HG03045 (cell line): ENCODE data around the gene ST7.

Source experiments
- ATAC-seq: cut with Tn5 transposase; IDR thresholded peaks from one replicate; pipeline ENCODE4 v1.9.1; 2021; ENCODE audit warnings: mild to moderate bottlenecking, moderate library complexity; ENCODE audit not compliant: unreplicated experiment

Gene ST7

DNA sequence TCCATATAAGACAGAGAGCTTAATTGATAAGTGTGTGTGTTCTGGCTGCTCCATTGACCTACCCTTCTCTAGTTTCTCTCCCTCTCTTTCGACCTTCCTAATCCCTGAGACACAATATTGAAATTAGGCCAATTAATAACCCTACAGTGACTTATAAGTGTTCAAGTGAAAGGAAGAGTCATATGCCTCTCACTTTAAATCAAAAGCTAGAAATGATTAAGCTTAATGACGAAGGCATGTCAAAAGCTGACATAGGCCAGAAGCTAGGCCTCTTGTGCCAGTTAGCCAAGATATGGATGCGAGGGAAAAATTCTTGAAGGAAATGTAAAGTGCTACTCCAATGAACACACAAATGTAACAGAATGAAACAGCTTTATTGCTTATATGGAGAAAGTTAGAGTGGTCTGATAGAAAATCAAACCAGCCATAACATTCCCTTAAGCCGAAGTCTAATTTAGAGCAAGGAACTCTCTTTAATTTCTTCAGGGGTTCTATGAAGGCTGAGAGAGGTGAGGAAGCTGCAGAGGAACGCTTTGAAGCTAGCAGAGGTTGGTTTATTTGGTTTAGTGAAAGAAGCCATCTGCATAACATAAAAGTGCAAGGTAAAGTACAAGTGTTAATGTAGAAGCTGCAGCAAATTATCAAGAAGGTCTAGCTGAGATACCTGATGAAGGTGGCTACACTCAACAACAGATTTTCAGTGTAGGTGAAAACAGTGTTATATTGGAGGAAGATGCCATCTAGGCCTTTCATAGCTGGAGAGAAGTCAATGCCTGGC lies 53.8 kb downstream of the ST7 start:
- no peak for ATAC-seq

DNA sequence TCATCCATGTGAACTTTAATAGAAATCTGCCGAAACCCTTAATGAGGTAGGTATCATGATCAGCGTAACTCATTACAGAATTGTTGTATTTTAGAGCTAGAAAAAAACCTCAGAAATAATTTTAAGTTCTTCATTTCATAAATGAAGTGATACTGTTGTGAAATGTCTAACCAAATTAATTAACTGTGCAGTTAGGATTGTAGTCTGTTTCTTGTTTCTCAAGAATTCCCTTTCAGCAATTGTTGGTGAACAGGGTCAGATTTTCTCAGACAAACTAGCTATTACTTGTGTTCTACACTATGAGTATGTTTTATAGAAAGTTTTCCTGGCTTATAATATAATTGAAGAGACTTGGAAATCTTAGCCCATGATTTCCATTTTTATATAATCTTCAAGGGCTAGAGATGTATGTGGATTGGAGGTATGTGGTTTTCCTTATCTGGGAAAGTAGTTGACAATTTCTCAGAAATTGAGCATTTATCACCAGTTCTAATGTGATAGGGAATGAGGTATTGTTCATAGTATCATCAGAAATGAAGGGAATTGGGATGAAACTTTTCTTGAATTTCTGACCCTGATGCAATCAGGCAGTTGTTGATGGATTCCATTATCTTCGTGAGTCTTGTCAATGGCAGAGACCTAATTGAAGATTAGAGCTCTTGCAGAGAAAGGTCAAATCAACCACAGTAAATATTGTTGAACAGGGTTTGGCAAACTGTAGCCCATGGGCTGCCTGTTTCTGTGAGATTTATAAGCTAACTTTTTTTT lies 55.0 kb downstream of the ST7 start:
- ATAC-seq, result no peak

- no peak for ATAC-seq
These were observed 55.7 kb downstream of the ST7 start for GRCh38 chr7:117008886-117009531.

DNA sequence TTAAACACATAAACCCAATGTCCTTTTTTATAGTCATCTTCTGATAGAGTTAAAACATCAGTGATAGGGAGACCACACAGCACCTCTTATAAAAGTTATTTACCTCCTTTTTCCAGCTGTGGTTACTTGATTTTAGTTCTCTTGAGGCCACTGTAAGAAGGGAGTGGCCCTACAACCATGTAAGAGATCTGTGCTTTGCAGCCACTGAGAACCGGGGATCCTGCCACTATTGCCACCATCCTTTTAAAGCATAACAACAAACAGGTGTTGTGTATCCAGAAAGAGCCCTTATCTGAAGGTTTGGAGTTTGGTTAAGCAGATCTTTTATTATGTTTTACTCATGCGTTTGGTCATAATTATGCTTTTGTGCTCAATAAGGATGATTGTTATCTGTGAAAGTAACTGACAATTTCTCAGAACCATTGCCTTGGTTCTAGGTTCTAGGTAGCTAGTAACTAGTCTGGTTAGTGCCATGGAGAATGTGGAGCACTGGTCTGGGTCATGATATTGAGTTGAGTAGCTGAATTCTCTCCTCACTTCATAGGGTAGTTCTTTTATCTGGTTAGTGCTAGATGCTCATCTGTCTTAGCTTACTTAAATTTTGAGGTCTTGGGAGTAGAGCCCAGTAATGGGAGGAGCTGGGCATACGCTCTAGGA lies 56.5 kb downstream of the ST7 start:
- ATAC-seq, result no peak

DNA sequence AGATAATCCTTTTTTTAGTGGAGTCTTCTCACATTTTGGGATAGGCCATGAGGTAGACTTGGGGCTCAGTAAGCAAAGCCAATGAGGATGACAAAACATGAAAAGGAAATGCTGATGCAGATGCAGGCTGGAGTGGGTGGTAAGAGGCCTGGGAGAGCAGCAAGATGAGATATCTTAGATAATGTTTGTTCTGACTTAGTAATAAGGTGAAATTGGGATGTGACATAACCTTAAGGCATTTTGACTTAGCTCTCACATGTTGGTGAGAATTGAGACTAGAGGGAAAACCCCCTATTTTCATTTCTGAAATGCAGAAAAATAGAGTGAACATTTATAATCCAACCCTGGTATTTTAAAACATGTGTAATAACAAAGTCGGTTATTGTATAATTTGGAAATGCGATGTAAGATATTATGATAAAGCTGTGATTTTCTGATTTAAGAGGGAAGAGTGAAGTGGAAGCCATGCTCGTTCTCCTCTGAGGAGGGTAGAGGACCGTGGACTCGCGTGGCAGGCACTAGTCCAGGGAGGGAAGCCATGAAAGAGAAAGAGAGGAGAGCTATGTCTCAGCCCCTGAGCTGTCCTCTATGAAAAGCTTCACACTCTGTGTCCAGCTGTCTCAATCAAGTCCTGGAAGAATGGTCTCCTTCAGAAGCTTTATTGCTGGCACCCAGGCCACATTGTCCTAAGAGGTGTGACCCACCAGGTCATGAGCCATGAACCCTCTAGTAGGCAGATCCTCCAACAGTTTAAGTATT lies 57.3 kb downstream of the ST7 start:
- ATAC-seq, result peak; percentile 48

DNA sequence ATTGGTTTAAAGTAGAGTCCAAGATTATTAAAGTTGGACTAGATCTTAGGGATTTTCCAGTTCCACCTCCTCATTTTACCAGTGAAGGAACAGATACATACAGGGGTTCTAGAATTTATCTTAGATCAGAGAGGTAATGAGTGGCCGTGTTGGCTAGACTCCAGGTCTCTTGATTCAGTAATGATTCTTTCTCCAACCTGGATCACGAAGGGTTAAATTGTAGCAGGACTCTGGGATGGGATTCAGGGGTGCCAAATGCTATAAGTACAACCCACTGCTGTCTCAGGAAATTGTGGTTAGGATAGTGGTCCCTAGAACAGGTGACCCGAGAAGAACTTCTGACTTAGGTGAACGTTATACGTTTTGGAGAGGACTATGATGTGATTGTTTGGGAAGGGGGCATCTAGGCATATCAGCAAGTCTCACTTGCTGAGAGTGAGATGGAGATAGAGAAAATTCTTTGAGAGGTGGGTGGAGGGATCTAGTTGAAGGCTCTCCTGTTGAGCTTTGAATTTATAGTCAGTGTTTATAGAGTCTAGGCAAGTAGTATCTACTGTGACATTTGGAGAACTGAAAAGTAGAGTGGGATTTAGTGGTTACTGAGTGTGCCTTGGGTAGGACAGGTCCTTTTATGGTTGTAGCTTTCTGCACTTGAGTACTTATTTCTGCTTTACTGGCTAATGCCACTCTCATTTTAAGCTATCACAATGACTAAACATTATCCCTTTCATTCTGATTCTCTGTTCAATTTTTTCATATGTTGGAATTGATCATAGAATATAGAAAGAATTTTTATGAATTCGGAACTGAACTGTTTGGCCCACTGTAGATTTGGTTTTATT lies 58.3 kb downstream of the ST7 start:
- peak; percentile 80 for ATAC-seq

GRCh38 chr7:117012284-117012683 lies 59.0 kb downstream of the ST7 start:
- ATAC-seq, result peak; percentile 2

- ATAC-seq, result no peak
These were observed 59.4 kb downstream of the ST7 start for GRCh38 chr7:117012696-117013095.

- ATAC-seq, result no peak
These were observed 60.9 kb downstream of the ST7 start for GRCh38 chr7:117014099-117014656.

DNA sequence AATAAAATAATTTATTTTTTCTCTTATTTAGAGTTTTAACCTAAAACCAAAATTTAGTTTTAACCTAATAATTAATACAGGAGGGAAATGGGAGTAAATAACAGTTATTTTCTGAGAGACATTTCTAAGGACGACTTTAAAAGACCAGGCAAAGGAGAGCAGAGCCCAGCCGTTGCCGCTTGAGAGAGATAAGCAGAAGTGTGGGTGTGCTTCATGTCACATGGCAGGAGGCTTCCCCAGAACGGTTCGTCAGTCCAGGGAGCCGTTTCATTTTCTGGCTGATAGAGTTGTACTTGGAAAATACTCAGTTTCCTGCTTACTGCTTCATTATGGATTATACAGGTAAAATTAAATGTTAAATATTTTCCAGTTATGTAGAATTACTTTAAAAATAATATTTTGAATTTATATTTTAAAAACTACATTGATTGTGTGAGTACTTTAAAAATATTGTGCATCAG lies 61.4 kb downstream of the ST7 start:
- peak; percentile 38 for ATAC-seq

- ATAC-seq, result no peak
These were observed 62.2 kb downstream of the ST7 start for GRCh38 chr7:117015258-117016184.

DNA sequence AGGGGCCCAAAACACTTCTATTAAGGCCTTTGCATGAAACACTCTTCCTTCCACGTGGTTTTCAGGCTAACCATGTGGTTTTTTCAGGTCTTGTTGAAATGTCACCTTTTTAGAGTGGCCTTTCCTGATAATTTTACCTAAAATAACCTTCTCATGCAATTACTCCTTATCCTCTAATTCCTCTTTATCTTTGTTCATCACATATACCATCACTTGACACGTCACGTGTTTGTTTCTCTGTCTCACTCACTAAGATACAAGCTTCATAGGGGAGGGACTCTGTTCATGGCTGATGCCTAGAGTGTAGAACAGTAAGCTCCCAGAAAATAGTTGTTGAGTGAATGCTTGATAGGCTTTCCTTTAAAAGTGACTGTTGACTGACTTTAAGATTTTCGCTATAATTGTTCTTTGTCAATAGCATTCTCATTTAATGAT lies 63.7 kb downstream of the ST7 start:
- ATAC-seq, result no peak

DNA sequence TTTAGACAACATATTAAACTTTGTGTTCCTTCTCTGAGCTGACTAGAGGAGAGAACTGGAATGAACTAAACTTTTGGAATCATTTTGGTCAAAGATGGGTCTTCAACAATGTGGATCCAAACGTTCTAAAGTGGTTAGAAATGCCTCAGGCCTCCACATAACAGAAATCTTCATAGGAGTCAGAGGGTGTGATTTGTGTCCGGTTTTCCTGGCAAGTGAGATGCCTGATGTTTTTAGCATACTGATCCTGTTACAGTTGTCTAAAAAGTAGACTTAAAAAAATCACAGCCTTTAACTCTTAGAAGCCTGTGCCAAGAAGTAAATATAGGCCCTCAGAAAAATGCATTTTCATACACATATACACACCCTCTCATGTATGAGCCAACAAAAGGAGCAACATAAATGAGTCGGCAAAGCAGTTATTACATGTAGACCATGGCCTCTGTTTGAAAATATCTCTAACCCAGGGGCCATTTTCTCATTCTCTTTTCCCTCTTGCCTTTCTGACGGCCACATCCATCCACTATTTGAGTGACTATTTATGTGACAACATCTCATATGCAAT lies 64.5 kb downstream of the ST7 start:
- no peak for ATAC-seq

DNA sequence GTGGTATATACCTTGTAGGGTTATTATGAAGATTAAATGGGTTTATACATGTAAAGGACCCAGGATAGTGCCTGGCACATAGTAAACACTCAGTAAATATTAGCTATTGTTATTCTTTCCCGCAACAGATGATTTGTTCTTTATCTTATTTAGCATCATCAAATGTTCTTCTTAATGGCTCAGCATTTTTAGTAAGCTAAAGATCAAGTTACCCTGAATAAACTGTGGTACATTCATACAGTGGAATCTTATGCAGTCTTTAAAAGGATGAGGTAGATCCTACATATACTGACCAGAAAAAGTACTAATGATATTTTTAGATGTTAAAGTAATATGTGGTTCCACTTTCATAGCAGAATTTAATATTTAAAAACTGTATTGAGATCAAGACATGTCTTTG lies 65.4 kb downstream of the ST7 start:
- no peak for ATAC-seq

DNA sequence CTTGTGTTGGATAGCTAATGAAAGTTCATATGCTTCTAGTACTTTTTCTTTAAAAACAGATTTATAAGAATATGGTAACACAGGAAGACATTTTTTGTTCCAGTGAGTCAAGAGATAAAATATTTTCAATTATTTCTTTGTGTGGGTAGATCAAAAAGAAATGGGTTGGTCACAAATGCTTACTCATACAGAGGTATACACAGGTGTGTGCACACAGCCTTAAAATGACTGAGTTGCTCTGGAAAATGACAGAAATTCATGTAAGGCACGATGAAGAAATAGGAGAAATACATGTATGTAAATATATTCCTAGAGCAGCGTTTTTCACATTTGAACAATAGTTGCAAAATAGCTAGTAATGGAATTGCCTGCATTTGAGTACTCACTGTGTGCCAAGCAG lies 66.0 kb downstream of the ST7 start:
- no peak for ATAC-seq

GRCh38 chr7:117019786-117020590 lies 66.7 kb downstream of the ST7 start:
- ATAC-seq, result no peak

DNA sequence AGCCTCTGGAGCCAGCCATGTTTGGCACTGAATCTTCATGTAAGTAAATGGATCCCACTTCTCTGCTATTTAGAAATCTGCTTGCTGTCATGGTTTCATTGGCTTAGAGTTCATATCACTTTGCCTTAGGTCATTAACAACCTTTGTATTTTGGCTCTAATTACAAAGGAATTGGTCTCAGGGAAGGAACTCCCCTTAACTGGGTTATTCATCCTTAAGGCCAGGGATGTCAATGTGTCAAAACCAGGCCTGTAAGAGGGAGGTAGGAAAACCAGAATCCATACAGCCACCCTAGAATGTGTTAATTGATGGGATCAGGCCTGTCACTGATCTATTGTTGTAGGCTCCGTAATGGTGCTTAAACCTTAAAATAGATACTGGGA lies 67.3 kb downstream of the ST7 start:
- ATAC-seq, result no peak
